NCI-H1105 (cell line): ENCODE results near the gene LRRFIP1.
"Not testable (repeated sequence)": the region's sequence is repeated elsewhere in the genome, so short reads cannot be mapped to it uniquely, and the experiment has no call there.

Source experiments
- DNase-seq: peaks from one replicate; lab custom pipeline; 2025; lab: John Stamatoyannopoulos, UW

The LRRFIP1 gene

GRCh38 chr2:237597196-237598145 is 29.9 kb upstream of the LRRFIP1 start:
- no peak for DNase-seq

GRCh38 chr2:237598468-237599208 is 28.7 kb upstream of the LRRFIP1 start:
- no peak for DNase-seq

GRCh38 chr2:237599465-237600110 is 27.8 kb upstream of the LRRFIP1 start:
- DNase-seq: no peak

GRCh38 chr2:237600205-237600846 is 27.1 kb upstream of the LRRFIP1 start:
- no peak for DNase-seq

- no peak for DNase-seq
Measured at GRCh38 chr2:237601453-237602116, 25.8 kb upstream of the LRRFIP1 start.

GRCh38 chr2:237602409-237602808 is 25.0 kb upstream of the LRRFIP1 start:
- DNase-seq: no peak

- DNase-seq: no peak
Measured at GRCh38 chr2:237603049-237603717, 24.2 kb upstream of the LRRFIP1 start.

GRCh38 chr2:237603718-237604362 is 23.5 kb upstream of the LRRFIP1 start:
- DNase-seq: no peak

GRCh38 chr2:237604391-237604790 is 23.0 kb upstream of the LRRFIP1 start:
- DNase-seq: no peak

- DNase-seq: no peak
Measured at GRCh38 chr2:237604960-237605359, 22.4 kb upstream of the LRRFIP1 start.

GRCh38 chr2:237606522-237606921 is 20.9 kb upstream of the LRRFIP1 start:
- not testable (repeated sequence) for DNase-seq

GRCh38 chr2:237612527-237613357 is 14.6 kb upstream of the LRRFIP1 start:
- DNase-seq: no peak

- no peak for DNase-seq
Measured at GRCh38 chr2:237613679-237614078, 13.7 kb upstream of the LRRFIP1 start.

- DNase-seq: no peak
Measured at GRCh38 chr2:237614151-237614720, 13.2 kb upstream of the LRRFIP1 start.

- DNase-seq: no peak
Measured at GRCh38 chr2:237615631-237616249, 11.6 kb upstream of the LRRFIP1 start.

GRCh38 chr2:237616373-237616733 is 11.0 kb upstream of the LRRFIP1 start:
- no peak for DNase-seq

GRCh38 chr2:237616734-237617586 is 10.4 kb upstream of the LRRFIP1 start:
- no peak for DNase-seq

GRCh38 chr2:237617587-237617982 is 9.8 kb upstream of the LRRFIP1 start:
- no peak for DNase-seq
